Astrocyte (in vitro differentiated cells and primary cell): ENCODE results near the gene PTPRB. TPM values are rescaled to one million over a fixed set of nuclear protein-coding genes. Genes with fewer than 3 reads are reported as not detected.
A peak's percentile ranks its signal among the peaks of the same experiment; 100 is the strongest.

ENCODE experiments used
- DNase-seq: peaks from one replicate; pipeline ENCODE4 v3.0.0-alpha.2; 2010; ENCODE audit warnings: low read depth
- FAIRE-seq: peaks from 2 replicates; lab custom pipeline; 2011; peaks lifted over from hg19 to GRCh38; lab: Jason Lieb, UNC
- H2AFZ ChIP-seq: 2 replicates; pipeline ENCODE4 v1.6.0; 2012; ENCODE audit warnings: low read depth, low read length, inconsistent platforms
- H3K27ac ChIP-seq: 2 replicates; pipeline ENCODE4 v1.5.1; 2011; ENCODE audit warnings: low read depth, low read length, inconsistent platforms
- H3K27me3 ChIP-seq: 2 replicates; pipeline ENCODE4 v1.6.0; 2011; ENCODE audit warnings: low read length, inconsistent platforms; ENCODE audit not compliant: insufficient read depth
- H3K36me3 ChIP-seq: 2 replicates; pipeline ENCODE4 v1.5.1; 2011; ENCODE audit warnings: low read length, inconsistent platforms; ENCODE audit not compliant: insufficient read depth
- H3K4me1 ChIP-seq: 2 replicates; pipeline ENCODE4 v1.5.1; 2011; ENCODE audit warnings: low read length, inconsistent platforms; ENCODE audit not compliant: insufficient read depth
- H3K4me2 ChIP-seq: 2 replicates; pipeline ENCODE4 v1.6.0; 2012; ENCODE audit warnings: low read length, inconsistent platforms
- H3K4me3 ChIP-seq: 2 replicates; pipeline ENCODE4 v1.5.1; 2011; ENCODE audit warnings: low read depth, mild to moderate bottlenecking, low read length, inconsistent platforms; ENCODE audit not compliant: insufficient read depth
- H3K79me2 ChIP-seq: 2 replicates; pipeline ENCODE4 v1.6.0; 2012; ENCODE audit warnings: mild to moderate bottlenecking, low read length, inconsistent platforms; ENCODE audit not compliant: insufficient read depth
- H3K9ac ChIP-seq: 2 replicates; pipeline ENCODE4 v1.6.0; 2012; ENCODE audit warnings: mild to moderate bottlenecking, low read length, inconsistent platforms
- H3K9me3 ChIP-seq: 2 replicates; pipeline ENCODE4 v1.5.1; 2012; ENCODE audit warnings: low read depth, mild to moderate bottlenecking, low read length, inconsistent platforms; ENCODE audit not compliant: insufficient read depth
- H4K20me1 ChIP-seq: 2 replicates; pipeline ENCODE4 v1.6.0; 2012; ENCODE audit warnings: low read length, inconsistent platforms; ENCODE audit not compliant: insufficient read depth
- H3K27ac Mint-ChIP-seq: one replicate; pipeline ENCODE4 v1.8.0; 2021; ENCODE audit warnings: mild to moderate bottlenecking, mixed read lengths; ENCODE audit not compliant: unreplicated experiment
- H3K27me3 Mint-ChIP-seq: one replicate; pipeline ENCODE4 v1.8.0; 2021; ENCODE audit warnings: low read depth, mixed read lengths; ENCODE audit not compliant: unreplicated experiment
- H3K36me3 Mint-ChIP-seq: one replicate; pipeline ENCODE4 v1.8.0; 2021; ENCODE audit warnings: low read depth, mixed read lengths; ENCODE audit not compliant: unreplicated experiment
- H3K4me1 Mint-ChIP-seq: one replicate; pipeline ENCODE4 v1.8.0; 2021; ENCODE audit warnings: low read depth, mixed read lengths; ENCODE audit not compliant: unreplicated experiment
- H3K4me3 Mint-ChIP-seq: one replicate; pipeline ENCODE4 v1.8.0; 2021; ENCODE audit warnings: mild to moderate bottlenecking, moderate library complexity, mixed read lengths; ENCODE audit not compliant: unreplicated experiment
- H3K9me3 Mint-ChIP-seq: one replicate; pipeline ENCODE4 v1.8.0; 2021; ENCODE audit warnings: mild to moderate bottlenecking, mixed read lengths; ENCODE audit not compliant: unreplicated experiment
- CTCF ChIP-seq: IDR thresholded peaks from 2 replicates; pipeline ENCODE4 v1.5.1; 2011; ENCODE audit warnings: low read depth, mild to moderate bottlenecking, inconsistent platforms, low read length, moderate library complexity; ENCODE audit not compliant: insufficient read depth
- EZH2 ChIP-seq: IDR thresholded peaks from 2 replicates; pipeline ENCODE4 v1.6.1; 2012; ENCODE audit warnings: mild to moderate bottlenecking, low read length, inconsistent platforms; ENCODE audit not compliant: insufficient read depth
- total RNA-seq: library from RNA; stranded (reverse); gene quantifications from 2 replicates; pipeline ENCODE4 v1.2.1, GENCODE V29; 2021

Gene PTPRB
- total RNA-seq, 1 donor from 2014 or later = 2.5 TPM

GRCh38 chr12:70660620-70661219, 23.5 kb upstream of the PTPRB start:
- peaks cover 37% of the 10 kb centered on the region for H3K4me1 Mint-ChIP-seq
- H3K9ac ChIP-seq = peak overlapping the region; percentile 61
- H3K79me2 ChIP-seq = no peaks in the 10 kb centered on the region
- peaks cover 2% of the 10 kb centered on the region for H3K36me3 Mint-ChIP-seq
- H2AFZ ChIP-seq = no peak overlapping the region
- no peak overlapping the region for H3K4me3 ChIP-seq
- TF ChIP-seq EZH2 = no peak
- TF ChIP-seq CTCF = no peak
- H3K9me3 ChIP-seq = no peaks in the 10 kb centered on the region
- peak overlapping the region; percentile 98 for H3K27ac ChIP-seq
- peak overlapping the region; percentile 96 for H3K27ac Mint-ChIP-seq
- peak overlapping the region; percentile 60 for H3K4me2 ChIP-seq
- no peaks in the 10 kb centered on the region for H3K27me3 ChIP-seq
- H3K4me1 ChIP-seq = peaks cover 33% of the 10 kb centered on the region
- DNase-seq = peak; percentile 99
- H3K9me3 Mint-ChIP-seq = peaks cover 3% of the 10 kb centered on the region
- H3K36me3 ChIP-seq = no peaks in the 10 kb centered on the region
- no peaks in the 10 kb centered on the region for H3K27me3 Mint-ChIP-seq
- FAIRE-seq = peak; percentile 65
- no peaks in the 10 kb centered on the region for H4K20me1 ChIP-seq
- H3K4me3 Mint-ChIP-seq = peak overlapping the region; percentile 35

DNA sequence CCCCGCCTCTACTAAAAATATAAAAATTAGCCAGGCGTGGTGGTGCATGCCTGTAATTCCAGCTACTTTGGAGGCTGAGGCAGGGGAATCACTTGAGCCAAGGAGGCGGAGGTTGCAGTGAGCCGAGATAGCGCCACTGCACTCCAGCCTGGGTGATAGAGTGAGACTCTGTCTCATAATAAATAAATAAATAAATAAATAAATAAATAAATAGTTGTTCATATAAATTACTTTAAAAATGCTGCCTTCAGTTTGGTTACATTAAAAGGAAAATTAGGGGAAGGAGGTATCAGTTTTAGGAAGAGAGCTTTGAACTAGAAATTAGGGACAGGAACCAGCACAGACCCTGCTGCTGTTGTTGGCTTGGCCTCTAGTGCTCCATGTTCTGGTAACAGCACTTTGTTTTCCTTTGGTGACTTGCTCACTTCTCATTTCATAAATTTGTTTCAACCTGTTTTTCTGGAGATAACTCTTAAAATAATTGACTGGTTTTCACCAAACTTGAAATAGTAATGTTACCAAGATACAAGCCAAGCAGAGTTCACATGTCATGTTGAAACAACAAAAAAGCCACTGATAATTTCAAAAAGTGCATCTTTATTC, 22.9 kb upstream of the PTPRB start:
- Mint-ChIP-seq H3K9me3 (peaks cover 3% of the 10 kb centered on the region), H3K4me1 (peaks cover 37% of the 10 kb centered on the region), H3K36me3 (peaks cover 2% of the 10 kb centered on the region), H3K27ac (peak overlapping the region; percentile 96), H3K27me3 (no peaks in the 10 kb centered on the region), H3K4me3 (no peak overlapping the region)
- TF ChIP-seq EZH2 = no peak
- TF ChIP-seq CTCF = no peak
- DNase-seq (no peak), FAIRE-seq (peak; percentile 41)
- Histone ChIP-seq H3K27ac (peak overlapping the region; percentile 98), H3K4me3 (no peak overlapping the region), H4K20me1 (no peaks in the 10 kb centered on the region), H3K4me2 (peak overlapping the region; percentile 60), H3K4me1 (peaks cover 33% of the 10 kb centered on the region), H3K36me3 (no peaks in the 10 kb centered on the region), H3K27me3 (no peaks in the 10 kb centered on the region), H2AFZ (no peak overlapping the region), H3K9me3 (no peaks in the 10 kb centered on the region), H3K79me2 (no peaks in the 10 kb centered on the region), H3K9ac (peak overlapping the region; percentile 61)

DNA sequence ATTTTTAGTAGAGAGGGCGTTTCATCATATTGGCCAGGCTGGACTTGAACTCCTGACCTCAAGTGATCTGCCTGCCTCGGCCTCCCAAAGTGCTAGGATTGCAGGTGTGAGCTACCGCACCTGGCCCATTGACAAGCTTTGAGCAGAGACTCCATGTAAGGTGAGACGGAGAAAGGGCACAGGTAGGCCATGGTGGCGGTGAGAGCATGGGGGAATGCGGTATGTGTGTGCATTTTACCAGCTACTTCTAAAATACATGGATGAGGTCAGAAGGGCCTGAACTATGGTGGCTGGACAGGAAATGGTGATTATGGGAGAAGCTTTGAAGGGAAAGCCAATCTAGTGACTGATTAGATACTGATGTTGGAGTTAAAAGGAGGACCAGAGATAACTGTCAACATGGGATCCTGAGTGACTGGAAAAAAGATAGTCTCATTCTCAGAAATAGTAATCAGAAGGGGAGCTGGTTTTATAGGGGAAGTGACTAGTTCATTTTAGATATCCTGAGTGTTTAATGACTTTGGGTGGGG, 21.9 kb upstream of the PTPRB start:
- DNase-seq (no peak), FAIRE-seq (no peak)
- Mint-ChIP-seq H3K36me3 (peaks cover 2% of the 10 kb centered on the region), H3K4me1 (peaks cover 30% of the 10 kb centered on the region), H3K4me3 (no peak overlapping the region), H3K9me3 (peaks cover 3% of the 10 kb centered on the region), H3K27ac (peak overlapping the region; percentile 69), H3K27me3 (no peaks in the 10 kb centered on the region)
- Histone ChIP-seq H4K20me1 (no peaks in the 10 kb centered on the region), H3K79me2 (no peaks in the 10 kb centered on the region), H3K9me3 (no peaks in the 10 kb centered on the region), H3K36me3 (no peaks in the 10 kb centered on the region), H3K4me3 (no peak overlapping the region), H3K4me1 (peaks cover 27% of the 10 kb centered on the region), H3K9ac (no peak overlapping the region), H3K4me2 (no peak overlapping the region), H3K27ac (no peak overlapping the region), H3K27me3 (no peaks in the 10 kb centered on the region), H2AFZ (no peak overlapping the region)
- TF ChIP-seq CTCF = no peak
- no peak for TF ChIP-seq EZH2
